Subcutaneous abdominal adipose tissue (tissue), 5 donors: ENCODE results near the gene SIGLEC9.

Source experiments
- H3K27ac ChIP-seq: one replicate; pipeline ENCODE4 v1.7.0; 2013; ENCODE audit warnings: low read depth, mild to moderate bottlenecking, inconsistent platforms, low read length, moderate library complexity
- H3K27me3 ChIP-seq, 5 donors: one replicate each; pipeline ENCODE4 v1.7.0; 2013; ENCODE audit warnings: low read length in 5 of 5, inconsistent platforms in 1 of 5; ENCODE audit not compliant: control insufficient read depth in 5 of 5, insufficient read depth in 4 of 5
- H3K36me3 ChIP-seq, 5 donors: one replicate each; pipeline ENCODE4 v1.7.0; 2013; ENCODE audit warnings: low read length in 5 of 5; ENCODE audit not compliant: control insufficient read depth in 5 of 5, insufficient read depth in 5 of 5
- H3K4me1 ChIP-seq, 5 donors: one replicate each; pipeline ENCODE4 v1.7.0; 2013; ENCODE audit warnings: low read length in 5 of 5, mild to moderate bottlenecking in 3 of 5, moderate library complexity in 1 of 5; ENCODE audit not compliant: control insufficient read depth in 5 of 5, insufficient read depth in 5 of 5
- H3K4me3 ChIP-seq, 5 donors: one replicate each; pipeline ENCODE4 v1.7.0; 2013; ENCODE audit warnings: low read length in 5 of 5, low read depth in 1 of 5
- H3K9ac ChIP-seq, 5 donors: one replicate each; pipeline ENCODE4 v1.7.0; 2013; ENCODE audit warnings: low read length in 5 of 5, mild to moderate bottlenecking in 4 of 5, moderate library complexity in 3 of 5
- H3K9me3 ChIP-seq, 5 donors: one replicate each; pipeline ENCODE4 v1.7.0; 2013; ENCODE audit warnings: low read length in 5 of 5; ENCODE audit not compliant: control insufficient read depth in 5 of 5
- donor health status: healthy.
- donor health status: healthy.
- donor health status: healthy.
- donor health status: healthy.
- donor health status: healthy.

The SIGLEC9 gene

GRCh38 chr19:51124729-51125128 is at the start of gene SIGLEC9:
Gene SIGLEC9, plus strand, starts transcription at chr19:51124906. Its CDS starts 69 bp downstream, at chr19:51124975.
- Histone ChIP-seq H3K4me1 (peaks cover 0 to 76% (median 30%) of the 10 kb centered on the region in 5 donors), H3K27ac (no peak within 1 kb of the TSS), H3K4me3 (peak within 1 kb of the TSS in 4 of 5 donors; percentile 4 to 19 (median 14)), H3K9me3 (no peaks in the 10 kb centered on the region), H3K36me3 (no peaks in the 10 kb centered on the region), H3K9ac (peak within 1 kb of the TSS in 1 of 5 donors; percentile 43), H3K27me3 (peaks cover 0 to 12% (median 4%) of the 10 kb centered on the region in 5 donors)

GRCh38 chr19:51075998-51076397 is 48.7 kb upstream of the SIGLEC9 start:
- no peaks in the 10 kb centered on the region for H3K36me3 ChIP-seq
- peaks cover 0 to 13% (median 7%) of the 10 kb centered on the region in 5 donors for H3K9me3 ChIP-seq
- peaks cover 0 to 5% (median 3%) of the 10 kb centered on the region in 5 donors for H3K27me3 ChIP-seq
- H3K27ac ChIP-seq = no peak overlapping the region
- H3K4me3 ChIP-seq = no peak overlapping the region
- peaks cover 0 to 4% (median 0%) of the 10 kb centered on the region in 5 donors for H3K4me1 ChIP-seq
- H3K9ac ChIP-seq = no peak overlapping the region

- Histone ChIP-seq H3K4me3 (no peak overlapping the region), H3K4me1 (peaks cover 0 to 4% (median 0%) of the 10 kb centered on the region in 5 donors), H3K9ac (no peak overlapping the region), H3K27me3 (peaks cover 0 to 7% (median 5%) of the 10 kb centered on the region in 5 donors), H3K9me3 (peaks cover 0 to 13% (median 7%) of the 10 kb centered on the region in 5 donors), H3K27ac (no peak overlapping the region), H3K36me3 (no peaks in the 10 kb centered on the region)
Observed at GRCh38 chr19:51076631-51077213, 48.0 kb upstream of the SIGLEC9 start.

GRCh38 chr19:51078104-51078503 is 46.6 kb upstream of the SIGLEC9 start:
- Histone ChIP-seq H3K36me3 (no peaks in the 10 kb centered on the region), H3K9ac (no peak overlapping the region), H3K9me3 (peaks cover 0 to 12% (median 4%) of the 10 kb centered on the region in 5 donors), H3K27me3 (peaks cover 7 to 16% (median 9%) of the 10 kb centered on the region in 5 donors), H3K4me1 (peaks cover 0 to 4% (median 0%) of the 10 kb centered on the region in 5 donors), H3K4me3 (no peak overlapping the region), H3K27ac (no peak overlapping the region)

- H3K27me3 ChIP-seq = peaks cover 7 to 18% (median 10%) of the 10 kb centered on the region in 5 donors
- H3K36me3 ChIP-seq = no peaks in the 10 kb centered on the region
- H3K9me3 ChIP-seq = peaks cover 0 to 9% (median 4%) of the 10 kb centered on the region in 5 donors
- H3K9ac ChIP-seq = no peak overlapping the region
- no peak overlapping the region for H3K4me3 ChIP-seq
- H3K4me1 ChIP-seq = peaks cover 0 to 4% (median 0%) of the 10 kb centered on the region in 5 donors
- H3K27ac ChIP-seq = no peak overlapping the region
Observed at GRCh38 chr19:51078731-51079130, 46.0 kb upstream of the SIGLEC9 start.

GRCh38 chr19:51079481-51080110 is 45.1 kb upstream of the SIGLEC9 start:
- peaks cover 8 to 19% (median 15%) of the 10 kb centered on the region in 5 donors for H3K27me3 ChIP-seq

GRCh38 chr19:51081476-51081875 is 43.2 kb upstream of the SIGLEC9 start:
- Histone ChIP-seq H3K9me3 (no peaks in the 10 kb centered on the region), H3K27ac (no peak overlapping the region), H3K4me1 (peaks cover 0 to 4% (median 0%) of the 10 kb centered on the region in 5 donors), H3K4me3 (no peak overlapping the region), H3K9ac (no peak overlapping the region), H3K36me3 (peaks cover 0 to 2% (median 0%) of the 10 kb centered on the region in 5 donors), H3K27me3 (peaks cover 3 to 21% (median 15%) of the 10 kb centered on the region in 5 donors)

More at GRCh38 chr19:51079481-51080110, 45.1 kb upstream of the SIGLEC9 start:
- Histone ChIP-seq H3K36me3 (no peaks in the 10 kb centered on the region), H3K27ac (no peak overlapping the region), H3K4me3 (no peak overlapping the region), H3K4me1 (peaks cover 0 to 4% (median 0%) of the 10 kb centered on the region in 5 donors), H3K9me3 (peaks cover 0 to 2% (median 0%) of the 10 kb centered on the region in 5 donors), H3K9ac (no peak overlapping the region)

GRCh38 chr19:51082611-51083010 is 42.1 kb upstream of the SIGLEC9 start, which contains the start of gene KLK14:
Gene KLK14, minus strand, starts transcription at chr19:51082887. Its CDS starts 273 bp downstream, at chr19:51082614.
- Histone ChIP-seq H3K9me3 (no peaks in the 10 kb centered on the region), H3K9ac (no peak within 1 kb of the TSS), H3K27ac (no peak within 1 kb of the TSS), H3K27me3 (peaks cover 3 to 24% (median 13%) of the 10 kb centered on the region in 5 donors), H3K4me1 (peaks cover 0 to 4% (median 0%) of the 10 kb centered on the region in 5 donors), H3K36me3 (peaks cover 0 to 2% (median 0%) of the 10 kb centered on the region in 5 donors), H3K4me3 (no peak within 1 kb of the TSS)

GRCh38 chr19:51083181-51083580 is 41.5 kb upstream of the SIGLEC9 start:
- Histone ChIP-seq H3K4me1 (peaks cover 0 to 4% (median 0%) of the 10 kb centered on the region in 5 donors), H3K27ac (no peak overlapping the region), H3K9me3 (no peaks in the 10 kb centered on the region), H3K27me3 (peaks cover 3 to 24% (median 13%) of the 10 kb centered on the region in 5 donors), H3K4me3 (no peak overlapping the region), H3K36me3 (peaks cover 0 to 2% (median 0%) of the 10 kb centered on the region in 5 donors), H3K9ac (no peak overlapping the region)

- Histone ChIP-seq H3K36me3 (peaks cover 0 to 2% (median 0%) of the 10 kb centered on the region in 5 donors), H3K27me3 (peaks cover 3 to 20% (median 13%) of the 10 kb centered on the region in 5 donors), H3K9me3 (no peaks in the 10 kb centered on the region), H3K4me1 (peaks cover 0 to 4% (median 0%) of the 10 kb centered on the region in 5 donors), H3K27ac (no peak overlapping the region), H3K4me3 (no peak overlapping the region), H3K9ac (no peak overlapping the region)
Observed at GRCh38 chr19:51083783-51084182, 40.9 kb upstream of the SIGLEC9 start.
